Fibroblast of the conjunctiva (primary cell): ENCODE measurements around the gene SLC5A6.

Experiments
- DNase-seq: peaks from one replicate; pipeline ENCODE4 v3.0.0-alpha.2; 2010; ENCODE audit warnings: low read depth

The SLC5A6 gene

DNA sequence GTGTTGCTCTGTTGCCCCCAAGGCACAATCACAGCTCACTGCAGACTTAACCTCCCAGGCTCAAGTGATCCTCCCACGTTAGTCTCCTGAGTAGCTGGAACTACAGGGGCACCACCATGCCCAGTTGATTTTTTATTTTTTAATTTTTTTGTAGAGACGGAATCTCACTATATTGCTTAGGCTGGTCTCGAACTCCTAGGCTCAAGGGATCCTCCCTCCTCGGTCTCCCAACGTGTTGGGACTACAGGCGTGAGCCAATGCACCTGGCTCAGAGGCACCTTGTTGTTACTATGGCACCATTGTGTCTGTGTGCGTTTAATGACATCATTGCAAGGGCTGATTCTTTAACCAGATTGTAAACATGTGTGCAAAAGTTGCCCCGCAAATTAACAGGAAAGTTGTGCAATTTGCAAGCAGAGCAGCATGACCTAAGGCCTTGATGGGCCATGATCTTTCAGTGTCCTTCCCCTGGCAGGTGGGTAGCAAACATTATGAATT lies 40.7 kb downstream of the SLC5A6 start:
- DNase-seq = no peak

DNA sequence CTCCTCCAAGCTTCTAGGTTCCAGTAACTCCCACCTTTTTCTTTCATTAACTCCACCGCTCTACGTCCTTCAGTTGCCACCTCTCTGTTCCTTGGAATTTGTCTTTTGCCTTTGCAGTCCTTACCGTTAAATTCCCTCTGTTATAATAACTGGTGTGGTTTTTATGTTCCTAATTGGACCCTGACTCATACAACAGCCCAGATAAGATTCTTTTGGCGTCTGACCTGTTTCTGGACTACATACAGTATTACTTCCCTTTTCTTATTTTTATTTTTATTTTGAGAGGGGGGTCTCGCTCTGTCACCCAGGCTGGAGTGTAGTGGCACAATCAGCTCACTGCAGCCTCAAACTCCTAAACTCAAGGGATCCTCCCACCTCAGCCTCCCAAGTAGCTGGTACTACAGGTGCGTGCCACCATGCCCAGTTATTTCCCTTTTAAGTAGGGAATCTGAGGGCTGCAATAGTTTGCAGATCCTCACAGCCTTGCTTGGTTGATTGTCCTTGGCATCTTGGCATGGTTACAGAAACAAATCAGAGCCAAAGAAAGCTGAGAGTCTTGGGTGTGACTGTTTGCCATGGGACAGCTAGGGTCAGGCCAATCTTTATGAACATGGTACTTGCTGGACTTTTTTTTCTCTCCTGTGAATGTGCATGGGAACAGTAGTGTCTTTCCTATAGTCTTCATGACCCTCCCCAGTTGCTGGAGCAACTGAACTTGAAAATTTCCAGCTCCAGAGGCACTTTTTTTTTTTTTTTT lies 41.3 kb downstream of the SLC5A6 start:
- no peak for DNase-seq

DNA sequence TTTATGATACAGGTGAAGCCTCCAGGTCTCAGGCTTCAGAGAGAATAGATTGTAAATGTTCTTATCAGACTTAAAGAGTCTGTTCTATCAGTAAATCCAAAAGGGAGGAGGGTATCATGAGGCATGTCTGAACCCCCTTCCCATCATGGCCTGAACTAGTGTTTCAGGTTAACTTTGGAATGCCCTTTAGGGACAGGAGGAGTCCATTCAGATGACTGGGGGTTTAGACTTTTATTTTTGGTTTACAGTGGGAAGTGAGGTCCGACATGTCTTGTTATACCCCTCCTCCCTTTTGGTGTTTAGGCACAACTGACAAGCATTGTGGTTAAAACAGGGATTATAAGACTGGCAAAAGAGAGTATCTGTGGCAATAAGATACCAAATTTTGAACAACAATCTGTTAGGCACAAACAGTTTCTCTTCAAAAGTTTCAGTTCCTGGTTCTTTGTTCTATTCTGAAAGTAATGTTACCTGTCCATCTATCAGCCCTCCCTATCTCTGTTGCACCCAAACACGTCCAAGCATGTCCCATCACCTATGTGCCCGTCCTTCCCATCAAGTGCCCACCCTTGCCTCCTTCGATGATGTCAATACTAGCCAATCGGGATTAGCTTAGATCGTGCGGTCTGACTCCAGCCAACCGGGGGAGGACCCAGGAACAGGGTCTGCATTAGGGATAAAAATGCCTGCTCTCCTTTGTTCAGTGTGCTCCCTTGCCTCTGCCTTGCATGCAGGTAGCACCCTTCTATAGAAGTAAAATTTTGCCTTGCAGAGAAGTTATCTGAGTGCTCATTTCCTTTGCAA lies 46.9 kb downstream of the SLC5A6 start:
- DNase-seq = no peak

DNA sequence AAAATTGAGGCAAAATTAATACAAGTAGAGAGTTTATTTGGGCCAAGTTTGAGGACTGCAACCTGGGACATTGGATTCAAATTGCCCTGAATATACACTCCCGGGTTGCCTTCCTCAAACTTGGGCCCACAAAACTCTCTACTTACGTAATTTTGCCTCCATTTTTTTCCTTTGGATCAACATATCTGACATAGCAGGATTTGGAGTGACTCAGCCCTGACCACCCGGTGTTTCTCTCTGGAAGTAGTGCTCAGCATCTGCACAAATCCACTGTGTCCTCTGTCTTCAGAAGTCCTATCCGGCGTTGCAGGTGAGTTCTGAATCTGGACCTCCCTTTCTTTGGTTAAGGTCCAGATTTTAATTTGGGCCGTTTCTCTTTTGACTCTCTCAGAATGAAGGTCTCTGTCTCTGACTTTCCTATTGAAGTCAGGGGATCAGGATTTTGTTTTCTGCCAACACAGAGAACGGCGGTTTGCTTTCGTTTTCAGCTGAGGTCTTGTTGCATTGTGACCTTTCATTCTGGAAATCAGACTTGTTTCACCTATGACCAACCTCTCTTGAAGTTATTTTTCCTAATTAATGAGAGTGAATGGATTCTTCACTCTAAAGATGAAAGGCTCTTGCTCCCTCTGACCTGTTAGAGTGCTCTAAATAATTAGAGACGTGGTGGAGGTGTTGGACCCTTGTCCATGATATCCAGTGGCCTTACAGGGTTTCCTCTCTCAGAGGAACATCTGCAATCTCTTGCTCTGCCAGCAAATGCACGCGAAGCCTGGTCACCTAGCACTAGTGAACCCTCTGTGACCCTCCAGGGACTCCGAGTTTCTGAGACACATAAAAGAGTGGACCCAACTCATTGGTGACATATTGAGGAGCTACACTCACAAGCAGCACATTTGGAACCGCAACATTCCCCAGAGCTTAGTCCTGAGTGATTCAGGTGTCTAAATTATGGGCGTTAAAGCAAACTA lies 49.6 kb downstream of the SLC5A6 start:
- no peak for DNase-seq

DNA sequence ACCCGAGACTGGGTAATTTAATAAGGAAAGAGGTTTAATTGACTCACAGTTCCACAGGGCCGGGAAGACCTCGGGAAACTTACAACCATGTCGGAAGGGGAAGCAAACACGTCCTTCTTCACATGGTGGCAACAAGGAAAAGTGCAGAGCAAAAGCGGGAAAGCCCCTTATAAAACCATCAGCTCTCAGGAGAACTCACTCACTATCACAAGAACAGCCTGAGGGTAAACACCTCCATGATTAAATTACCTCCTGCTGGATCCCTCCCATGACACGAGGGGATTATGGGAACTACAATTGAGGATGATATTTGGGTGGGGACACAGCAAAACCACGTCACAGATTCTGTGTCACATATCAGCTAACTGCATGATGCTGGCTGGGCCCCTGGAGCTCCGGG lies 51.9 kb downstream of the SLC5A6 start:
- no peak for DNase-seq

DNA sequence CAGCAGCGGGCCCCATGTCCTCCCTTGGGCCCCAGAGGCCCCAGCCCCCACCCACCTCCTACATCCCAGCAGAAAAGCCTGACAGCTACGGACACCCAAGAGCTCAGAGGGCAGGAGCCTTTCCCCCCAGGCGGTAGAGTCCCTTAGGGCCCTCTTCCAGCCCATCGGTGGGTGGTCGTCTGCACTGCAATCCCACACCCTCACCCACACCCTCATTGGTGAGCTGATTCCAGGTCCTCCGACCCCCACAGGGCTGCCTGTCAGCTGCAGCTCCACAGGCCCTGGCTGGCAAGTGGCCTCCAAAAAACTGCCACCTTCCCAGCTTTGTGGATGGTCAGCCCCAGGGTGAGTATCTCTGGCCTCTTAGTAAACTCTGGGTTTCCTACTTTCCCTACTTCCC lies 52.8 kb downstream of the SLC5A6 start:
- no peak for DNase-seq

DNA sequence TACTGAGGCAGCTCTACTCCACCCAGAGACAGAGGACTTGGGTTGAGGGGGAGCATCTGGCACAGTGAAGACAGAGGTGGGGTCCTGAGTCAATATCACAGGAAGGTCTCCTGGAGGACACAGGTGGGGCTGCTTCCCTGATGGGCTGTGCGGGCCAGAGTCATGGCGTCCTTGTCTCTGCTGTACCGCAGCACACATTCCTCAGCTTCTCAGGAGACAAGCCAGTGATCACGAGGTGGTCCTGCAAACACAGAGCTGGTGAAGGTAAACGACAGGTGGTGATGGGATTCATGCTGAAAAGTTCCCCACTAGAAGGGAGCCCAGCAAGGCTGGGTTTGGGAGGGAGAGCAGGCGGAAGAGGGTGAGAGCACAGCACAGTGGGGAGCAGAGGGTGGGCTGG lies 53.6 kb downstream of the SLC5A6 start:
- DNase-seq = no peak

DNA sequence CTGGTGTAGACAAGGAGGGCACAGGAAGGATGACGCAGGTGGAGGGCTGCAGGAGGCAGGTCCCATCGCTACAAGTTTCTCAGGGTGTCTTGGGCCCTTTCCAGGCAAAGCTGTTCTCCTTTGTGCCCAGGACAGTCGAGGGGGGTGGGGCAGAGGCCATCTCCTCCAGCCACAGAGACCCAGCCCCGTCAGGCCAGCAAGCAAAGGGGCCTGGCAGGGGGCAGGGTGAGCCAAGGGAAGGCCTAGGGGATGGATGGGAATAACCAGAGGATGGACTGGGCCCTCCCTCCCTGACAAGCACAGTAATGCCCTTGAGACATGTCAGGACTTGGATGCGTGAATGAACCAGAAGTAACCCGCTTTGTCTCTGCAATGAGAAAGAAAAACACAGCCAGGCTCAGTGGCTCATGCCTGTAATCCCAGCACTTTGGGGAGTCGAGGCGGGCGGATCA lies 57.0 kb downstream of the SLC5A6 start:
- DNase-seq = no peak

DNA sequence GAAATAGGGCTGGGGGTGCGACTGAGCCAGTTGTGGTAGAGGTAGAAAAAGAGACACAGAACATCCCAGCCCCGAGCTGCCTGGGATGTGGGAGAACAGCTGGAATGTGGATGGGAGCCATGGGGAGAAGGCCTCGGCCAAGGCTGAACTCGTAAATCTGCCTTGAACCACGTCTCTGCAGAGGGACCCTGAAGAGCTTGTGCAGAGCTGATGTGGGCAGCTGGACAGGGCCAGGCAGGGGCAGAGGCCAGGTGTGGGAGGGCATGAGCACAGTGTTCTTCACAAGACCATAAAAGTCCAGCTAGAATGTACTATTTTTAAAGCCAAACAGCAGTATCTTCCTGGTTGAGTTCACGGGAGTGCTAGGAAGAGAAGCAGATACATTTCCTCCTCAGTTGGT lies 57.6 kb downstream of the SLC5A6 start:
- no peak for DNase-seq

DNA sequence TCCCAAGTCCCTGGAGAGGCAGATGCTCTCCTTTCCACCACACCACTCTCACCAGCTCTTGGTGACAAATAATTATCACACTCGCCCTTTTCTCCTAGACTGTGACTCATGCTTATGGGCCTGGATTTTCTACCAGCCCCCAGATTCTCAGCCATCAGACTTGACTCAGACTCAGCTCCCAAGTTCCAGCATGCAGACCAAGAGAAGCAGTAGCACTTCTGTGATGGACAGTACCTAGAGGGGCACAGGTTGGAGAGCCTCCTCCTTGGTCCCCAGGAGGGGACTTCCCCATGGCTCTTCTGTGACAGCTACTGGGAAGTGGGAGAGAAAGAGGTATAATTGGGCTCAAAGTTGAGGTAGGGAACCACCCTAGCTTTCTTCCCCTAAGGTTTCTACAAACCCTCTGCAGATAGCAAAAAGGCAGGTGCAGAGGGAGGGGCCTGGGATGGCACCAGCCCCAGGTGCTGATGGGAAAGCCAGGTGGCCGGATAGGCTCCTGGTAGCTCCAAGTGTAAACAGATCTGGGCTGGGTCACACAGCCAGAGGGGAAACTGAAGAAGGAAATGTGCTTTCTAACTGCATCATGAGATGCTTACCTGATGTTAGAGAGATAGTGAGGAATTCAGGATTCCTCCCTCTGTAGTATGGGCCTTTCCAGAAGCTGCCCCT lies 59.1 kb downstream of the SLC5A6 start:
- DNase-seq = no peak

DNA sequence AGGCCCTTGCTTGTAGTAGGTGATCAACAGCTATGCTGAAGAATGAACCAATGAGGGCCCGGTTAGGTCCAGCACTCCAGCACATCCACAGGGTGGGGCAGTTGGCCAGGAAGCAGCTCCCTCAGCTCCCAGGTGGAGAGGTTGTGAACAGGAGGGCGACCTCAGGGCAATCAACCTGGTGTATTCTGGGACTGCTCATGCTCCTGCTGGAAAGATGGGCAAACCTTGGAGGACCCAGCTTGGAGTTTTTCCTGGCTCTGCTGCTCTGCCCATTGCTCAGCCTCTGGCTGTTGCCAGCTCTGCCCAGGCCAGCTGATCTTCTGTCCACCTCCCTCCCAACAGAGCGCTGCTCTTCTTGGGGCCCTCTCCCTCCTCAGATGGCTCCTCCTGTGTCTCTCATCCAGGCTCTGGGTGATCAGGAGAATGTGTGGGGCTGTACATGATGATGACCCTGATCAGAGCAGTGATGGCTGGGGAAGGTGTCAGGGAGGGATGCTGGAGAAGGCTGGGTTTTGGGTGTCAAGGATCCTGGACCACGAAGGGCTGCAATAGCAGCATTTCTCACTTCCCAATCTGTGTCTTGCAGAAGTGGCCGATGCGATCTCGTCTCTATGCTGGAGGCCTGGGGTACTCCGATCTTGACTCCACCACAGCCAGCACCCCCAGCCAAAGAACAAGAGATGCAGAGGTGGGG lies 59.8 kb downstream of the SLC5A6 start:
- no peak for DNase-seq

DNA sequence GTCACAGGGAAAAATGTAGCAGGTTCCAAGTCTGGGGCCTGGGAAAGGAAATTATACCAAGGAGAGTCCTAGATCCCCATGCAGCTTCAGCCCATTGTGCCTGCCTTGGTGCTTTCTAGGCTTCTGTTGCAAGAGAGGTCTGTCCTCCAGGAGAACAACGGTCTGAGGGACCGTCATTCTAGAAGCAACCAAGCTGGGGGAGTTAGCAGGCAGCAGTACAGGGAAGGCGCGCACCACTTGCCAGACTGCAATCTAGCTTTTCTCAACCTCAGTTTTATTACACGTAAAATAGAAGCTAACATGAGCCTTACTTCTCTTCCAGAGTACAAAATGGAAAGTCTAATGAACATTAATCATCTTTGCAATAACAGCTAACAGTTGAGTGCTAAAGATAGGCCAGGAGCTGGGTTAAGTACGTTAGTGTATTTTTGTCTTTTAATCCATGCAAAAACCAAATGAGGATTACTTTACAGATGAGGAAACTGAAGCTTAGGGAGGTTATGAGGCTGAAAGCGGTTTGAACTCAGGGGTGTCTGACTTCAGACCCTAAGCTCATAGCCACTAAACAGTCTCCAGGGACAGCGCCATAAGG lies 61.3 kb downstream of the SLC5A6 start:
- no peak for DNase-seq
